ENCODE measurements around the gene FBXL14. TPM values are rescaled to one million over a fixed set of nuclear protein-coding genes. Genes with fewer than 3 reads are reported as not detected.
A peak's percentile ranks its signal among the peaks of the same experiment; 100 is the strongest.

The FBXL14 gene
- total RNA-seq, 1 donor from 2014 or later = 16.7 TPM

DNA sequence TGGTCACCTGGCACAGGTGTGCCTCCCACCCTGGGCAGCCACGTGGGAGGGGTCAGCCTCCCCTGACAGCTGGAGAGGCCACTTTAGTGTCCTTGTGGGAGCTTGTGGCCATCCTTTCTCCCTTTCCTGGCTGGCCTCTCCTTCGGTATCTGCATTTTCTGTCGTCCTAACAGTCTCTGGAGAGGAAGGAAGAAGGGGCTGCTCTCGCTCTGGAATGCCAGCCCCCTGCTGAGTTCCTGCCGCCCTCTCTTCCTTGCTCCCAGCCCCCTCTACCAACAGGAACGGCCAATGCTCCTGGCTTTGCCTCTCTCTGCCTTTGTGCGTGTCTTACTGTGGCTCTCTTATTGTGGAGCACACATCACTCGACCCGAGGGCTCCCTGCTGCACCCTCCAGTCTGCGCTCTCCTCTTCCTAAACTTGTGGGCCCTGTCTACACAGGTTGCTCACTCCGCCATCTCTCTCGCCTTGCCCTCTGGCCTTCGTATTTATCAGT, 70.8 kb downstream of the FBXL14 start:
- DNase-seq (ENCODE audit: extremely low spot score, unreplicated experiment) = no peak
- H3K27ac Mint-ChIP-seq = no peak overlapping the region
- peaks cover 8% of the 10 kb centered on the region for H3K36me3 Mint-ChIP-seq
- H3K4me1 Mint-ChIP-seq (ENCODE audit: unreplicated experiment) = peaks cover 11% of the 10 kb centered on the region
- H3K9me3 Mint-ChIP-seq = no peaks in the 10 kb centered on the region
- TF ChIP-seq, protein P1, sequence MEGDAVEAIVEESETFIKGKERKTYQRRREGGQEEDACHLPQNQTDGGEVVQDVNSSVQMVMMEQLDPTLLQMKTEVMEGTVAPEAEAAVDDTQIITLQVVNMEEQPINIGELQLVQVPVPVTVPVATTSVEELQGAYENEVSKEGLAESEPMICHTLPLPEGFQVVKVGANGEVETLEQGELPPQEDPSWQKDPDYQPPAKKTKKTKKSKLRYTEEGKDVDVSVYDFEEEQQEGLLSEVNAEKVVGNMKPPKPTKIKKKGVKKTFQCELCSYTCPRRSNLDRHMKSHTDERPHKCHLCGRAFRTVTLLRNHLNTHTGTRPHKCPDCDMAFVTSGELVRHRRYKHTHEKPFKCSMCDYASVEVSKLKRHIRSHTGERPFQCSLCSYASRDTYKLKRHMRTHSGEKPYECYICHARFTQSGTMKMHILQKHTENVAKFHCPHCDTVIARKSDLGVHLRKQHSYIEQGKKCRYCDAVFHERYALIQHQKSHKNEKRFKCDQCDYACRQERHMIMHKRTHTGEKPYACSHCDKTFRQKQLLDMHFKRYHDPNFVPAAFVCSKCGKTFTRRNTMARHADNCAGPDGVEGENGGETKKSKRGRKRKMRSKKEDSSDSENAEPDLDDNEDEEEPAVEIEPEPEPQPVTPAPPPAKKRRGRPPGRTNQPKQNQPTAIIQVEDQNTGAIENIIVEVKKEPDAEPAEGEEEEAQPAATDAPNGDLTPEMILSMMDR (conservative IDR thresholded peaks at IDR 0.05) = no peak
- H3K4me3 Mint-ChIP-seq = no peak overlapping the region
- H3K27me3 Mint-ChIP-seq = peaks cover 48% of the 10 kb centered on the region

DNA sequence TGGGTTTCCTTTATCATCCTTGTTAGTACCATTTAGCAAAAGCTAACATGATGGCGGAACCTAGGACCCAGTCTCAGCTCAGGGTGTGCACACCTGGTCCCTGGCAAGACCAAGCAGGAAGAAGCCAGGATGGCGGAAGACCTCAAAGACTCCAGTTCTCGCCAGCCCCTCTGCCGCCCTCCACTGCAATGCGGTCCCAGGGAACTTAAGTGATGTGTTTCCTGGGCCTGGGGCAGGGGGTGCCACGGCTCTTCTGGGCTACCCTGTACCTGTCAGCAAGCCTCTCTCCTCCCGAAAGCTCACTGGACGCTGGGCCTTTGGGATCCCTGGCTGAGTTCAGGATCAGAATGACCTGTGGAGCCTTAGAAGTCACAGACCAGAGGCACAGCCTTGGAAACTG, 71.3 kb downstream of the FBXL14 start:
- no peak overlapping the region for H3K4me3 Mint-ChIP-seq
- peaks cover 8% of the 10 kb centered on the region for H3K36me3 Mint-ChIP-seq
- TF ChIP-seq, protein P1 (conservative IDR thresholded peaks at IDR 0.05) = no peak
- no peak for DNase-seq (ENCODE audit: extremely low spot score, unreplicated experiment)
- peaks cover 11% of the 10 kb centered on the region for H3K4me1 Mint-ChIP-seq (ENCODE audit: unreplicated experiment)
- H3K27me3 Mint-ChIP-seq = peaks cover 43% of the 10 kb centered on the region
- H3K27ac Mint-ChIP-seq = no peak overlapping the region
- H3K9me3 Mint-ChIP-seq = no peaks in the 10 kb centered on the region

DNA sequence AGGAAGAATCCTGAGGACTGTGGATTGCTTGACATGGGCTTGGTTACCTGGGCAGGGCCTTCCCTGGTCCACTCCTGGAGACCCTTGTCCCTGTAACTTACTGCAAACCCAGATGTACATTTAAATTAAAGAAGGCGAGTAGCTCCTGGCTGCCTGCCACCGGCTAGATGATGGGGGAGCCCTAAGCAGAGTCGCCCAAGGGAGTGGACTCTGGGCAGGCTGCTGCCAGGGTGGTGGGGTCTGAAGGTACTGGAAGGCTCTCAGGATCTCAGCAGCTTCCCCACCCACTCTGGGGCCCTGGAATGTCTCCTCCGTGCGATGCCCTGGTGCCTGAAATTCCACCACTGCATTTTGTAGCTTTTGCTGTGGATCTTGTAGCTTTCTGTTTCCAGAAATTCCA, 74.7 kb downstream of the FBXL14 start:
- TF ChIP-seq, protein P1 (conservative IDR thresholded peaks at IDR 0.05) = no peak
- Mint-ChIP-seq H3K27me3 (peaks cover 28% of the 10 kb centered on the region), H3K4me3 (no peak overlapping the region), H3K27ac (no peak overlapping the region), H3K36me3 (peaks cover 10% of the 10 kb centered on the region), H3K9me3 (peaks cover 5% of the 10 kb centered on the region), H3K4me1 (ENCODE audit: unreplicated experiment) (peaks cover 11% of the 10 kb centered on the region)
- DNase-seq (ENCODE audit: extremely low spot score, unreplicated experiment) = no peak

DNA sequence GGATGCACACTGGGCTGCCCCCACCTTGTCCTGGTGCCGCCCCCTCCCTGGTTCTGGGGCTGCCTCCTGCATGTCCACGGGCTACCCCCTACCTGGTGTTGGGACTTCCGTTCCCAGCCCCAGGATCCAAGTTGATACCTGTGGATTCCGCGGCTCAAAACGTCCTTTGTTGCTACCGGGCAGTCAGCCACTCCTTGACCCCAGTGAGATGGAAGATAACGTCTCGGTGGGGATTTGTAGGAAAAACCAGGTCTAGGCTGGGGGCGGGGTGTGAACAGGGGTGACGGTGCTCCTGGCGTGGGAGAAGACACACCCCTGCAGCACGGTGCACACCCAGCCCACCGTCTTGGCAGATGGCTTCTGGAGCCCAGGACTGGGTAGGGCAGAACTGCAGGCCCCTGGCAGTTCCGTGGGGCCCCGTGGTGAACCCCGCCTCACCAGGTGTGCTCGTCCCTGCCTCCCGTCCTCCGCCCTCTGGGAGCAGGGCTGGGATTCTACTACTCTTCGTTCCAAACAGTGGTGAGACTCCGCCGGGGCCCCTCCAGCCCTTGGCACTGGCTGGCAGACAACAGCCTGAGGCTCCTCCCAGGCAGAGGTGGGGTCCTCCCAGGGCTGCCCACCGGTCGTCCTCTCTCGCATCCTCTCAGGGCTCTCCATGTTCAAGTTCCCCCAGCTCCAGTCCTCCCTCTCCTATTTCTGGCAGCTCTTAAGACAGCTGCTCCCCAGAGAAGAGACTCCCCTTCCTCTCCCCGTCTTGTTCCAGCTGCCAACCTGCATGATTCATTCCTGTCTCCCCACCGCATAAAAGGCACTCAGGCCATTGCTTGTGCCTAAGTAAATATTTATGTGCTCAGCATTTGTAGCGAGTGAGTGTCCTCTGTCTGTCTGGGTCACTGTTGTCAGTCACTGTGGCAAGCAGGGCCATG, 75.5 kb downstream of the FBXL14 start:
- H3K9me3 Mint-ChIP-seq = peaks cover 5% of the 10 kb centered on the region
- TF ChIP-seq, protein P1 (conservative IDR thresholded peaks at IDR 0.05) = no peak
- peaks cover 11% of the 10 kb centered on the region for H3K36me3 Mint-ChIP-seq
- H3K4me1 Mint-ChIP-seq (ENCODE audit: unreplicated experiment) = peaks cover 8% of the 10 kb centered on the region
- H3K27ac Mint-ChIP-seq = peak overlapping the region; percentile 42
- DNase-seq (ENCODE audit: extremely low spot score, unreplicated experiment) = no peak
- H3K4me3 Mint-ChIP-seq = no peak overlapping the region
- peaks cover 20% of the 10 kb centered on the region for H3K27me3 Mint-ChIP-seq

DNA sequence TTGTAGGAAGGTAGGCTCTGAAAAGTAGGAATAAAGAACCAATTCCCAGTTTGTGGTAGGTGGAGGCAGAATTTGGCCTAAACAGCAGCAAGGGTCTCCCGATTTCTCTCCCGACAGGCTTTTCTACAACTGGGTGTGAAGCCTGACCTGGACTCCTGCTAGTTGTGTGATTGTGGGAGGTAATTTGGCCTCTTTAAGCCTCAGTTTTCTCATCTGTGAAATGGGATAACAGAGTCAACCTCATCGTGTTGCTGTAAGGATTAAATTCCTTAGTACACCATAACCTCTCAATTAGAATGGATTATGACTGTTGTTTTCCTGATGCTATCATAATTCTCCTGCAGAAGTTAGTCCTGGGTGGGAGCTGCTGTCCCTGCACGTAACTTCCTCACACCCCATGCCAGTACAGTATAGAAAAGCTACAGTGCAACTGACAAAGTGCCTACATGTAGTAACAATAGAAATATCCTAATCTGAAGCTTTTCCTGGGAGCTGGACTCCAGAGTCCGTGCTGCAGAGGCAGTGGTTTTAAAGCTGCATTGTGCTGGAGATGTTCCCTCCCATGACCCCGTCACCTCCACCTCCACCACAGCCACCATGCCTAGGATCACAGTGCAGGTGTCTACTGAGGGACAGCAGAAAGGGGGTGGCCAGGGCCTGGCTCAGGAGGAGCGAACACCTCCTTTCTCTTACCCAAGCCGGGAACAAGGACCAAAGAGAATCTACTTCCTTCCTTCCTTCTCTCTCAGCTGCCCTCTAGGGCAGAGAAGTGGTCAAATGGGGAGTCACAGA, 76.5 kb downstream of the FBXL14 start:
- Mint-ChIP-seq H3K9me3 (peaks cover 9% of the 10 kb centered on the region), H3K36me3 (peaks cover 15% of the 10 kb centered on the region), H3K27ac (no peak overlapping the region), H3K4me3 (no peak overlapping the region), H3K4me1 (ENCODE audit: unreplicated experiment) (peaks cover 4% of the 10 kb centered on the region), H3K27me3 (peaks cover 16% of the 10 kb centered on the region)
- no peak for DNase-seq (ENCODE audit: extremely low spot score, unreplicated experiment)
- TF ChIP-seq, protein P1 (conservative IDR thresholded peaks at IDR 0.05) = no peak
